Prostate gland (tissue), 2 donors: Measurements from ENCODE around the gene MMP10.

Source experiments
- CTCF ChIP-seq, 4 experiments: fragments of 200-600 bp in 2 of 4; fragments of 450-650 bp in 2 of 4; sonication (generic) in 2 of 4; IDR thresholded peaks; 1 replicate in 3 of 4; 2 replicates in 1 of 4; pipeline ENCODE4 v1.5.1; 2016 to 2019; ENCODE audit warnings: antibody characterized with exemption in 4 of 4, mild to moderate bottlenecking in 2 of 4, moderate library complexity in 2 of 4
- POLR2A ChIP-seq: fragments of 450-650 bp; IDR thresholded peaks from one replicate; pipeline ENCODE4 v1.6.1; 2016; ENCODE audit warnings: antibody characterized with exemption, mild to moderate bottlenecking
- POLR2AphosphoS5 ChIP-seq: sonication (generic); formaldehyde crosslinking; IDR thresholded peaks from one replicate; pipeline ENCODE4 v1.6.1; 2017; ENCODE audit warnings: antibody characterized with exemption

- TF ChIP-seq POLR2AphosphoS5 = no peak
- no peak for TF ChIP-seq CTCF (IDR thresholded peaks at IDR 0.05)
- no peak for TF ChIP-seq POLR2A
These were observed 12.6 kb downstream of the MMP10 start for GRCh38 chr11:102767800-102768199.
